Activated CD8-positive, alpha-beta T cell treated with anti-CD3 and anti-CD28 coated beads for 36 hours (primary cell): Measurements from ENCODE around the gene GPR161. TPM values are rescaled to one million over a fixed set of nuclear protein-coding genes. Genes with fewer than 3 reads are reported as not detected.
"Not testable (repeated sequence)": the region's sequence is repeated elsewhere in the genome, so short reads cannot be mapped to it uniquely, and the experiment has no call there.

Experiments used
- ATAC-seq: fragments of 200-7000 bp; cut with Tn5 transposase; one replicate; pipeline ENCODE4 v1.10.0; 2021; ENCODE audit warnings: mild to moderate bottlenecking, moderate library complexity
- CTCF ChIA-PET: fragments of 350-600 bp; sonication (Branson Sonifier 250); formaldehyde crosslinking; loops from one replicate; lab custom pipeline; 2021; ENCODE audit warnings: antibody characterized with exemption; lab: Charles Lee
- POLR2A ChIA-PET: fragments of 350-600 bp; sonication (Branson Sonifier 250); formaldehyde crosslinking; loops from one replicate; lab custom pipeline; 2021; ENCODE audit warnings: antibody characterized with exemption; lab: Charles Lee
- DNase-seq: peaks from one replicate; pipeline ENCODE4 v3.0.0-alpha.2; 2020
- H3K27ac Mint-ChIP-seq: one replicate; pipeline ENCODE4 v1.8.0; 2021; ENCODE audit warnings: mild to moderate bottlenecking, mixed read lengths
- H3K27me3 Mint-ChIP-seq: one replicate; pipeline ENCODE4 v1.8.0; 2021; ENCODE audit warnings: mixed read lengths
- H3K36me3 Mint-ChIP-seq: one replicate; pipeline ENCODE4 v1.8.0; 2021; ENCODE audit warnings: low read depth, mixed read lengths
- H3K4me1 Mint-ChIP-seq: one replicate; pipeline ENCODE4 v1.8.0; 2021; ENCODE audit warnings: low read depth, mixed read lengths
- H3K4me3 Mint-ChIP-seq: one replicate; pipeline ENCODE4 v1.8.0; 2021; ENCODE audit warnings: mild to moderate bottlenecking, moderate library complexity, mixed read lengths
- H3K9me3 Mint-ChIP-seq: one replicate; pipeline ENCODE4 v1.8.0; 2021; ENCODE audit warnings: mixed read lengths
- CTCF ChIP-seq: fragments of 200-600 bp; IDR thresholded peaks from one replicate; pipeline ENCODE4 v1.8.0; 2022; ENCODE audit warnings: antibody characterized with exemption, mild to moderate bottlenecking
- intact Hi-C: fragments of 100-400 bp; cut with micrococcal nuclease; formaldehyde crosslinking; loops from one replicate; pipeline ENCODE4 v1.10.0; 2022
- total RNA-seq, 2 experiments: library from RNA; stranded (reverse); gene quantifications; one replicate each; pipeline ENCODE4 v1.2.3, GENCODE V29; 2021

The GPR161 gene
- total RNA-seq: under 1 TPM; 0.16 to 0.20 TPM

- ChIA-PET POLR2A (no interaction called here), CTCF (interaction anchor here (1.5 to 2.4 kb wide), 2 partner anchors 51 to 54 kb away, joined by 5 read pairs; no protein-coding TSS in a partner anchor)
- DNase-seq: peak; percentile 23
- no peak for TF ChIP-seq CTCF
- Mint-ChIP-seq H3K4me1 (peaks cover 17% of the 10 kb centered on the region), H3K4me3 (peak within 1 kb of the TSS; percentile 89), H3K36me3 (no peaks in the 10 kb centered on the region), H3K9me3 (no peaks in the 10 kb centered on the region), H3K27ac (peak within 1 kb of the TSS; percentile 26), H3K27me3 (peaks cover 34% of the 10 kb centered on the region)
- ATAC-seq: peak; percentile 46
- intact Hi-C loops: no loop called here
Observed at GRCh38 chr1:168136709-168137514, at the start of gene GPR161. Gene GPR161, minus strand, starts transcription at chr1:168136930. Its CDS starts 32,080 bp downstream, at chr1:168104850.

GRCh38 chr1:168181063-168181720, 44.5 kb upstream of the GPR161 start:
- H3K9me3 Mint-ChIP-seq, DNase-seq, CTCF ChIA-PET, ATAC-seq, H3K27me3 Mint-ChIP-seq, H3K4me3 Mint-ChIP-seq, H3K27ac Mint-ChIP-seq: not testable (repeated sequence)
- intact Hi-C loops: loop anchor here (5.0 kb wide), 1 partner anchor 41 kb away; no protein-coding TSS in a partner anchor
- peaks cover 11% of the 10 kb centered on the region for H3K36me3 Mint-ChIP-seq
- H3K4me1 Mint-ChIP-seq: peaks cover 14% of the 10 kb centered on the region
- POLR2A ChIA-PET: interaction anchor here (0.6 to 0.7 kb wide), 2 partner anchors 67 to 228 kb away, joined by 3 read pairs; no protein-coding TSS in a partner anchor

GRCh38 chr1:168180148-168180524, 43.4 kb upstream of the GPR161 start:
- Mint-ChIP-seq H3K36me3 (peaks cover 8% of the 10 kb centered on the region), H3K9me3 (no peaks in the 10 kb centered on the region), H3K27ac (no peak overlapping the region), H3K4me1 (peaks cover 13% of the 10 kb centered on the region), H3K4me3 (no peak overlapping the region), H3K27me3 (no peaks in the 10 kb centered on the region)
- ATAC-seq (no peak), DNase-seq (peak; percentile 37)
- no peak for TF ChIP-seq CTCF
- CTCF ChIA-PET: interaction anchor here (0.6 to 1.0 kb wide), 3 partner anchors 12 to 1406 kb away, joined by 3 to 4 read pairs (median 3); no protein-coding TSS in a partner anchor
- POLR2A ChIA-PET: interaction anchor here (0.6 to 1.0 kb wide), 2 partner anchors 9 to 38 kb away, joined by 3 to 11 read pairs; no protein-coding TSS in a partner anchor
- intact Hi-C loops: loop anchor here (5.0 kb wide), 1 partner anchor 42 kb away; no protein-coding TSS in a partner anchor

- peaks cover 4% of the 10 kb centered on the region for H3K36me3 Mint-ChIP-seq
- TF ChIP-seq CTCF: no peak
- H3K9me3 Mint-ChIP-seq: no peaks in the 10 kb centered on the region
- CTCF ChIA-PET: interaction anchor here (0.6 to 1.2 kb wide), 3 partner anchors 9 to 1407 kb away, joined by 3 to 4 read pairs (median 4); no protein-coding TSS in a partner anchor
- intact Hi-C loops: loop anchor here (5.0 kb wide), 1 partner anchor 43 kb away; no protein-coding TSS in a partner anchor
- no peaks in the 10 kb centered on the region for H3K27me3 Mint-ChIP-seq
- peaks cover 12% of the 10 kb centered on the region for H3K4me1 Mint-ChIP-seq
- ATAC-seq: peak; percentile 4
- no peak overlapping the region for H3K27ac Mint-ChIP-seq
- DNase-seq: no peak
- POLR2A ChIA-PET: interaction anchor here (0.6 to 1.6 kb wide), 3 partner anchors 9 to 48 kb away, joined by 3 to 11 read pairs (median 6); no protein-coding TSS in a partner anchor
- H3K4me3 Mint-ChIP-seq: no peak overlapping the region
Observed at GRCh38 chr1:168179438-168180147, 42.9 kb upstream of the GPR161 start.
